ENCODE data around the gene IFT22. TPM values are rescaled to one million over a fixed set of nuclear protein-coding genes. Genes with fewer than 3 reads are reported as not detected.
"Not testable (repeated sequence)": the region's sequence is repeated elsewhere in the genome, so short reads cannot be mapped to it uniquely, and the experiment has no call there.

The IFT22 gene
- total RNA-seq, 4 donors from 2014 or later, result 6.8 to 15.3 (median 11.7) TPM

DNA sequence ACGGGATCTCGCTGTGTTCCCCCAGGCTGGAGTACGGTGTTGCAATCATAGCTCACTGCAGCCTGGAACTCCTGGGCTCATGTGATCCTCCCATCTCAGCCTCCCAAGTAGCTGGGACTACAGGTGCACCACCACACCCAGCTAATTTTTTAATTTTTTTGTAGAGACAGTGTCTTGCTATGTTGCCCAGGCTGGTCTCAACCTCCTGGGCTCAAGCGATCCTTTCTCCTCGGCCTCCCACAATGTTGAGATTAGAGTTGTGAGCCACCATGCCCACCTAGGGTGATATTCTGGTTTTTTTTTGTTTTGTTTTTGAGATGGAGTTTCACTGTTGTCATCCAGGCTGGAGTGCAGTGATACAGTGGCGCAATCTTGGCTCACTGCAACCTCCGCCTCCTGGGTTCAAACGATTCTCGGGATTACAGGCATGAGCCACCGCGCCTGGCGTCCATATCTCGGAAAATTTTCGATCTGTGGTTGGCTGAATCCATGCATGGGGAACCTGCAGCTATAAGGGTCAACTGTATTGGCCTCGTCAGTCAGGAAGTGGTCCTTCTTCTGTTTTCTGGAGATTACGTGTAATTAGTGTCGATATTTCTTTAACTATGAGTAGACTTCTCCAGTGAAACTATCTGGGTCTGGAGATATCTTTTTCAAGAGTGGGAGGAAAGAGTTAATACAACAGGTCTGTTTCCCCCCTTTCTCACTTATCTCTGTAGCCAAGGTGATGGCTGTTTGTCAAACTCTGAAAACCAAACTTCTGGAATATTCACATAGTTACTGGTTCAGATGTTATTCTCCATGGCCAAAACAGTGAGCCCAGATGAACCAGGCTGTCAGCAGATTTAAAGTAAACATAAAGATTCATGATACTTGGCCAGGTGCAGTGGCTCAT lies 55.7 kb downstream of the IFT22 start:
- no peak for TF ChIP-seq POLR2A (IDR thresholded peaks at IDR 0.05)
- no peak for TF ChIP-seq EP300 (IDR thresholded peaks at IDR 0.05)
- no peak for TF ChIP-seq POLR2AphosphoS5 (IDR thresholded peaks at IDR 0.05)
- H3K4me3 ChIP-seq, result no peak overlapping the region
- H3K9me3 ChIP-seq, result no peaks in the 10 kb centered on the region
- 80% methylated on average over 17 of the region's 17 CpGs for WGBS
- H3K27ac ChIP-seq, result no peak overlapping the region
- DNase-seq (ENCODE audit: low spot score in 2 of 2), result no peak
- no peaks in the 10 kb centered on the region for H3K4me1 ChIP-seq
- H3K27me3 ChIP-seq, result peaks cover 3% of the 10 kb centered on the region
- no peaks in the 10 kb centered on the region for H3K36me3 ChIP-seq

DNA sequence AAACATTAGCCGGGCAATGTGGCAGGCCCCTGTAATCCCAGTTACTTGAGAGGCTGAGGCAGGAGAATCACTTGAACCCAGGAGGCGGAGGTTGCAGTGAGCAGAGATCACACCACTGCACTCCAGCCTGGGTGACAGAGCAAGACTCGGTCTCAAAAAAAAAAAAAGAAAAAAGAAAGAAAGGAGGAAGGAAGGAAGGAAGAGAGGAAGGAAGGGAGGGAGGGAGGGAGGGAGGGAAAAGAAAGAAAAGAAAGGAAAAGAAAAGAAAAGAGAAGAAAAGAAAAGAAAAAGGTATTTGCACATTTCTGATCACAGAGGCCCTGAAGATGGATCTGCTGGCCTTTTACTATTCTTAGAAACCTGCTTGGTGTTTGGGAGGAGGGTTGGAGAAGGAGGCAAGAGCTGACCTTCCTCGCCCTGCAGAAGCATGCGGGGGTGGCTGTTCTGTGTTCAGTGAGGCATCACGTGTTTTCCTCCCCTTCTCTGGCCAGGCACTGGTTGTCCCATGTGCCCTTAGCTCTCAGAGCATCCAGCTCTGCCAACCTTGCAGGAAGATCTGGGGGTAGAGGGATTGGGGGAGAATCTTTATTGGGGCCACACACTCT lies 57.4 kb downstream of the IFT22 start:
- not testable (repeated sequence) for H3K27ac ChIP-seq; H3K27me3 ChIP-seq; H3K4me1 ChIP-seq; H3K4me3 ChIP-seq; H3K36me3 ChIP-seq; H3K9me3 ChIP-seq; DNase-seq (ENCODE audit: low spot score in 2 of 2)
- WGBS, result 60% methylated on average over 6 of the region's 6 CpGs

Other genes starting within 250 kb of the IFT22 start
- gene TRIM56, start 236.3 kb downstream of the IFT22 start, total RNA-seq, result 10 to 100 TPM; 12.1 to 28.9 (median 17.8) TPM
- gene SERPINE1, start 194.7 kb downstream of the IFT22 start, total RNA-seq, result 10 to 100 TPM in 2 of 4 donors, 1 to 10 TPM in 2; 6.7 to 22.9 (median 13.0) TPM
- 10 to 100 TPM; 28.5 to 66.5 (median 50.0) TPM for gene AP1S1, start 167.3 kb downstream of the IFT22 start, total RNA-seq
- gene VGF, start 156.2 kb downstream of the IFT22 start, total RNA-seq, result under 1 TPM in 3 of 4 donors, not detected in 1; 0.38 to 0.99 (median 0.59) TPM
- not detected for gene NAT16, start 141.5 kb downstream of the IFT22 start, total RNA-seq
- not detected for gene MOGAT3, start 120.8 kb downstream of the IFT22 start, total RNA-seq
- gene PLOD3, start 104.2 kb downstream of the IFT22 start, total RNA-seq, result 10 to 100 TPM; 15.7 to 30.4 (median 22.7) TPM
- gene ZNHIT1, start 103.6 kb downstream of the IFT22 start, total RNA-seq, result 10 to 100 TPM; 43.8 to 73.4 (median 66.9) TPM
- gene CLDN15, start 84.0 kb downstream of the IFT22 start, total RNA-seq, result 10 to 100 TPM in 3 of 4 donors, 1 to 10 TPM in 1; 6.7 to 19.8 (median 12.5) TPM
- 100 to 1,000 TPM; 118 to 223 (median 198) TPM for gene FIS1, start 76.7 kb downstream of the IFT22 start, total RNA-seq
- gene COL26A1, start 41.1 kb upstream of the IFT22 start, total RNA-seq, result 1 to 10 TPM in 1 of 4 donors, not detected in 3; 1.1 TPM

Measured in suprapubic skin (tissue), 4 donors.